HG02970 (cell line): ENCODE measurements around the gene TGFB2.

Experiments used
- ATAC-seq: cut with Tn5 transposase; IDR thresholded peaks from one replicate; pipeline ENCODE4 v1.9.1; 2021; ENCODE audit warnings: mild to moderate bottlenecking, moderate library complexity, moderate number of reproducible peaks; ENCODE audit not compliant: unreplicated experiment, low FRiP score

The TGFB2 gene

DNA sequence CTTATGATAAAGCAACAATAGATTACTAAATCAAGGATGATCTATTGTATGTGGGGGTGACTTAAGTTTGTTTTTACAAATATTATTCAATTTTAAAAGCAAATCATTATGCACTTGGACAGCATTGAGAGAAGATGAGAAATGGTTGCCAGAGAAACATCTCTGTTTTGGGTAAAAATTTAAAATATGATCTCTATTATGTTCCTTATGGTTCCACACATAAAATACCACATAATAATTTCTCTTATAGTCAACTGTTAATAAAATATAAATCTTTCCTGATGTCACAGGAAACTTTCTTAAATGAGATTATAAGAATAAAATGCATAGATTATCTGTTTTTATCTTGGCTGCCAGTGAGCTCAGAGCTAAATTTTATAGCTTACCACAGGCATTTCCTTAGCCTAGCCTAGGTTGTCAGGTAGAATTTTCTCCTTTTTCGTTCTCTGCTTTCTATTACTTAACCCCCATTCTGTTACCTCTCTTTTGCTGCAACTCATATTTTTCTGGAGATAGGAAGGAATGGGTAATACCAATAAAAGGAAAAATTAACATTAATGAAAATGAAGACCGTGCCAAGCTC, 109.7 kb downstream of the TGFB2 start:
- ATAC-seq, result no peak

DNA sequence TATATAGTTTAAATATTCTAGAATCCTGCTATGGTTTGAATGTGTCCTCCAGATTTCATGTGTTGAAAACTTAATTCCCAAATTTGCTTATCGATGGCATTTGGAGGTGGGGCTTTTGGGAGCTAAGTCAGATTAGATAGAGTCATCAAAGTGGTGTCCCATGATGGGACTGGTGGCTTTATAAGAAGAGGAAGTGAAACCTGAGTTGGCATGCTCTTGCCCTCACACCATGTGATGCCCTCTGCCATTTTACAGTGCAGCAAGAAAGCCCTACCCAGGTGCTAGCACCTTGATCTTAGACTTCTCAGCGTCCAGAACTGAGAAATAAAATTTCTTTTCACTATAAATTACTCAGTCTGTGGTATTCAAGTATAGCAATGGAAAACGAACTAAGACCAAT, 111.3 kb downstream of the TGFB2 start:
- no peak for ATAC-seq

DNA sequence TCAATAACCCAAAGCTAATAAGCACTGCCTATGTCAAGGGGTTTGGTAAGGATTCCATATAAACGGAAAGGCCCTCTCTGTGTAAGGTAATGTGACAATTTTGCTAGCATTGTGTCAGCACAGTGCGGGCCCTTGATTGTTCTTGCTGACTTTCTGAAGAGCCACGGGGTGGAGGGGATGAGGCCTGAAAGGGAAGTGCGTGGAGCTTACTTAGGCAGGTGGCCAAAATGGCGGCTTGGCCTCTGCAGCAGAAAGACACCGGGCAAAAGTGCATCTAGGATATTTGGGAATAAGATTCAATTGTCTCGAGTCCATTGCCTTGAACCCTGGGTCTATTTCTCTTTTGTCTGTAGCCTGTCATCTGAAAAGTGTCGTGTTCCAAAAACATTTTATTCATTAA, 114.3 kb downstream of the TGFB2 start:
- no peak for ATAC-seq

DNA sequence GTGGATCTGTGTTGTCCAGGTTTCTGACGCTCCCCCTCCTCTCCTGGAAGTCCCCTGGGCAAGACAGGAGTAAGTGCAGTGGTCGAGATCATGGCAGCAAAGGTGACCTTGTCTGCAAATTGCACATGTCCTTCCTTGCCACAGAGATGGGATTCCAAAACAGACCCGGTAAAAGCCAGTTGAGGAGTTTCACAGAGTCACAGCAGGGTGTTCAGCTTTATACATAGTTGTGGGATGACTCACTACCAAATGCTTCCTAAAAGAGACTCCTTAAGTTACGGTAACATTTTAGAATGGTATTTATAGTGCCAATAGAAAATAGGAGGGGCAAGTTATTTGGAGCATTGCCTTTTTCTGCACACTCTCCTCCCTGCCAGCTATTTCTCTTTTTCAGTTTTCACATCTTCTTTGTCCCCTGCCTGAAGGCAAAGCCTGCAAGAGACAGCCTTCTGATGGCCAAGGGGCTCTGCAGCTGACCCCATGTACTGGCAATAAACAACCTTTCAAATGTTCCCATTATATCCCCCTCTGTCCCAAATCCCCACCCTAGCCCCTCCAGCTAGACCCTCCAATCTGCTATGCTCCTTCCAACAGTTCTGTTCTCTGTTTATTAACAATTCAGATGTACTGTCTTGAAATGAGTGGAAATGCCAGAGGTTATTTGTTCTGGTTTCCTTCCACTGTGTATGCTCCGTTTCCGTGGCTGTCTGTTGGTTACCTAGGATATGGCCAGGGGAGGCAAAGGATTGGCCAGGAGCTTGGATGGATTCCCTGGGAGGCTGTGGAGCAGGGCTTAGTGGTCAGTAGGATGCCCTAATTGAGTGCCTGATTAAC, 115.0 kb downstream of the TGFB2 start:
- no peak for ATAC-seq

DNA sequence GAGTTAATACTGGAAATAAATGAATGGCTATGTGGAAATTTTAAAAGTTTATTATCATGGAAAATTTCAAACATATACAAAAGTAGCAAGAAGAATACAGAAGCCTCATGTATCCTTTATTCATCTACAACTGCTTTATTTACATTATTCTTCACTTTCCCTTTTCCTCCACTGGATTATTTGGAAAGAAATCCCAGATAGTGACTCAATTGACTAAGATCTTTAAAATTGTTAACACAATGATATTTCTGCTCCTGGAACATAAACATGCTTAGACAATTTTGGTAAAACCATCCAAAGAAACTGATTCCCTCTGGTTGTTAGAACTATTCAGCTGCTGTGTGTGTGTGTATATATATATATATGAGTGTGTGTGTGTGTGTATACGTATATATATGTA, 116.2 kb downstream of the TGFB2 start:
- no peak for ATAC-seq

DNA sequence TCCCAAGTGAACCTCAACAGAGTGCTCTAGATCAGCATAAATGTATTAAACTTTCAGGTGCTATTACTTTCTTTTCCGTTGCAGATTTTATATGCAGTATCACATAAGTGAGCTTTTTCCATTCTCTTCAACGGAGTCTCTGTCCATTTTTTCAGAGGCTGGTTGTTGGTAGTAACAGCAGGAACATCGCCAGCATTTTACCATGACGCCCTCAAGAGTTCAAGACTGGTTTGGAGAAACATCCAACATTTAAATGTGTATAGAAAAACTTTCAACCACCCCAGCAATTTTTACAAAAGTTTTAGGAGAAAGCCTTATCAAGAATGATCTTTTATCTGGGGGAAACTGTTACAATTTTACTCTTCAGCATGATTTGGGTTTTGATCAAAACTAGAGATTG, 117.0 kb downstream of the TGFB2 start:
- ATAC-seq, result no peak

DNA sequence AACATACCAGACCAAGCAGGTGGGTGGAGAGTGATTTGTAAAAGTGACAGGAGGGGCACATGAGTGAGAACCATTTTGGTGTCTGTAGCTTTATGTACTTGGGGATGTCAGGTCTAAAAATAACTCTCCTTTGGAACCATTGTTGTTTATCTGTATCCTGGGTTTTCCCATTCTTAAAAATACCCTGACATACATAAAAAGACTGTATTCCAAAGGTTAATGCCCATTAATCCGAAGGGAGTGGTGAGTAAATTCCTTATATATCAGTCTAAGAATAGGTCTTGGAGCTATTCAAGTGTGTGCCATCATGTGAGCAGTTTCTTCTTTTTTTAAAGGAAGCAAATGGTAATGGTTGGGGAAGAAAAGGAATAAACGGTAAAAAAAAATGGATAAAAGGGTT, 117.5 kb downstream of the TGFB2 start:
- ATAC-seq, result no peak

DNA sequence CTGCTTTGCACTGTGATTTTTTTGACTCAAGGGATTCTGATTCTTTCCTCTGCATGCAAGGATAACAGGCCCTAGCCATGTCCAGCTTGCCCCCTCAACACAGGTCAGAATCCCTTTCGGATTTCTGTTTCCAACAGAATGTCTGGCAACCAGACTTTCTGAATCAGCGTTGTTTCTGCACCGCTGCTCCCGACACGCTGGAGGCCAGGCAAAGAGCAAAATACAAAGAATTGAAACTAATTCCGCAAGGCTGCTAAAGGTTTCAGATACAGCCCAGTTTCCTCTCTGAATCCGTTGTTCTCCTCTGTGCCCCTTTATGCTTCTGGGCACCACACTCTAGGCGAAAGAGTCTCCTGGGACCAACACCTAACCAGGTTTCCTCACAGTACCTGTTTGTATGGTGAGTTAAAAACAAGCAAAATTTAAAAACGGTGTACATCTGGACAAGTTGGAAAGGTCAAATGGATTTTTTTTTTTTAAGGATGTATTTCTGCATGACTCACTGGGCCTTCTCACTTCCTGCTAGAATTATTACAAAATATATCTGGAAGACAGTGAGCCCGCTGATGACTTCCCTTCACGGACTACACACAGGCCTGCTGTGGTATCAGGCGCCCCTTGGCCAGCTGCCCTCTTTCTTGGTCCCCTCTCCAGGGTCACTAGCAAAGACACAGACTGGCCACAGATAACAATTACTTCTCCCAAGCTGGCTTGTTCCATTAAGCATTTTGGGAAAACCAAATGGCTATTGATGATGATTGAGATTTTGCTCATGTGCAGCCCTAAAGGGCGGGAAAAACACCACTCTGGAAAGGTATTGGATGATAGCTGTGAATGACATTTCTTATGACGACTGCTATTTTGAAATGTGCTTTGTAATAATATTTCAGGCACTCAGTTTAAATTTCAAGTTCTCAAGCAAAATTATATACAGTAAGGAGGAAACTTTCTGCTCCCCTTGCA, 118.3 kb downstream of the TGFB2 start:
- no peak for ATAC-seq

DNA sequence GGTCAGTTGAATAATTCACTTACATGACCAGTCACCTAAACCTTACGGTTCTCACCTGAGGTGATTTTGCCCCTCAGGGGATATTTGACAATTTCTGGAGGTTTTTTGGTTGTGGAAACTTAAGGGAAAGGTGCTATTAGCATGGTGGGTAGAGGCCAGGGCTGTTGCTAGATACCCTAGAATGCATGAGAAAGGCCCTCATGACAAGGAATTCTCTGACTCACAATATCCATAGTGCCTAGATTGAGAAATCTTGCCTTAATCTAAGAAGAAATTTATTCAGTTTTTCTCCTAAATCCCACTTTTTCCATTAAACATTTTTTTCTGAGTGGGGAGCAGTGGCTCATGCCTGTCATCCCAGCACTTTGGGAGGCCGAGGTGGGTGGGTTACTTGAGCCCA, 119.7 kb downstream of the TGFB2 start:
- no peak for ATAC-seq

DNA sequence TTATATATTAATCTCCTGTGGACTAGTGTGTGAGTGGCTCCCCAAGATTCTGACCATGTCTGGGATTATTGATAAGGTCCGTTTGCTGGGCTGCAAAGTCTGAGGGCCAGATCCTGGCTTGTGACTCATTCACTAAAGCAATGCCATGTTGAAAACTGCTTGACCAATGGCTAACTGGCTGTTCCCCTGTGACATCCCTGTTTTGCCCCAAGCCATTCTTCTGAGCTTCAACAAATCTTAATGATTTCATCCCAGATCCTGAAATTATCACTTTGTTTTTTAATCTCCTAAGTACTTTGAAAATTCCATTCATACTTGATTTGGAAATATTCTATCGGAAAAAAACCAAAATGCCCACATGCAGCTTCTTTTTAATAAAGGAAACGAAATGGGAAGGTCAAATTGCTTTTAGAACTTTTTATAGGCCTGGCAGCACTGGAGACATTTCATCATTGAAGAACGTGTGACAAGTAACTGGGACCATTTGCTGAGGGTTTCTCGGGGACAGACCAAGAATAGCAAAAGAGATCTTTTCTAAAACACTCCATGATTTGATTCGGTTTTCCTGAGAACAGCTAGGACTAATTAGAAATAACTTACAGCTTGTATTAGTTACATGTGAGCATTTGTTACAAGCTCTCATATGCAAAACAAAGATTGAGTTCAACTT, 121.3 kb downstream of the TGFB2 start:
- ATAC-seq, result no peak

DNA sequence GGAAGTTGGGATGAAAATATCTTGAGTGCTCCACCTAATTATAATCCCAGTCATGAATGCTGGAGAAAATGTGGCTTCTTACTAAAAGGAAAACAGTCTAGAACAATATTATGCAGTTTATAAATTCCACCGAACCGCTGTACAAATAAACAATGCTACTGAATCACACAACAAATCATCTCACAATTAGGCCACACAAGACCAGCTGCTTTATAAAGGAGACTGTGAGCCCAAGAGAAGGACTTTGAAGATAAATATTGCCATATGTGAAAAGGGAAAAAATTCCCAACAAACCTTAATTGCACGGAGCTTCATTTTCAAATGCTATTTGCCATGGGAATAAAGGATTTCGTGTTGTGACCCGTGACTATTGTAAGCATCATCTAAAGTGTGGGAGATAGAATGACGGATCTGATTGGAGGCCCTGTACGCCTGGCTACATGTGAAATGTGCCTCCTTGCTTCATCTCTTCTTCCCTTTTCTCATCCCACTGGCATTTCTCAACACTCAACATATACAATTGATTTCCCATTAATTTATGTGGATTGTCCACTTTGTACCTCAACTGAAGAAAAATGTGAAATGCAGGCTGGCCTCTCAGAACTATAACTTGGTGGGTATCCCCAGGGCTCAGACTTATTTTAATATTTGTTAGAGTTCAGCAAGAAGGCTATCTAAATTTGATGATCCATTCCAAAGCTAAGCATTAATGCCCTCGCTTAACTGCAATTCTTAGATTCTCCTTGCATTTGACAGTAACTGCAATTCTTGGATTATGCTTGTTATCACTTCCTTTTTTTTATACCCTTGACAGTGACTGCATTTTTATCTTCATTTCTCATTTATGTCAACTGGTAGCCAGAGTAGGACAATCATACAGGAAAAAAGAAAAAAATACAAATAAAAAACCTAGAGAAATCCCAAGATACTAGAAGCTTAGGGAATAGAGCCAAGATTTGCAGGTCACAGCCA, 122.3 kb downstream of the TGFB2 start:
- no peak for ATAC-seq

DNA sequence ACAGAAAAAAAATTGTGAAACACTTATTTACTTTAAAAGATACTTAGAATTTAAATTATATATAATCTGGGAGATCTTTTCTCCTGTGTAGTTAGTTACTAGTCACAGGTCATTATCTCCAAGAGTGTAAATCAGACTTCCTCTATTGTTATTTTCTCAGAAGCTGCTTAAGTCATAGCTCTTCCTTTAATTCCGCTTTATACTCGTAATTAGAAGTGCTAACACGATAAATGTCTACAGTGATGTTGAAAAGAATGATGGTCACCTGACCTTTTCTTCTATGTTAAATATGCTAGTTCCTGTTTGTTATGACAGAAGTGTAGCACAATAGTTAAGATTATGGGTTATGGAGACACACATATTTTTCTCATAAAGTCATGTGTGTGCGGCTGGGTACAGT, 123.6 kb downstream of the TGFB2 start:
- no peak for ATAC-seq

DNA sequence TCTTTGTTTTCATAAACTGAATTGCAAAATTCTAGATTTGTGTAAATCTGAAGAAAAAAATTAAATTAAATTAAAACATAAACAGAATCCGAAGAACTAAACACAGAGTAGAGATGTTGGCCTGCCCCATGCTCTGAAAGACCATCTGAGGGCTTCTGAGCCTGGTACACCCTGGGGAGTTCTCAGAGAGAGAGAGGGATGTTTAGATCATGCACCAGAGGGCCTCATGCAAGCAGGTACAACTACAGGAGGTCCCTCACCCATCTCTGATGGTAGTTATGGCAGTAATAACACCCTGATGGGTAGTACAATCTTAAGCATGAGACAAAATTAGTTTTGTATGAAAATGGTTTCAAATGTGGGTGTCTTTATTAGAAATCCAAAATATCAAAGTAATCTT, 127.7 kb downstream of the TGFB2 start:
- no peak for ATAC-seq

DNA sequence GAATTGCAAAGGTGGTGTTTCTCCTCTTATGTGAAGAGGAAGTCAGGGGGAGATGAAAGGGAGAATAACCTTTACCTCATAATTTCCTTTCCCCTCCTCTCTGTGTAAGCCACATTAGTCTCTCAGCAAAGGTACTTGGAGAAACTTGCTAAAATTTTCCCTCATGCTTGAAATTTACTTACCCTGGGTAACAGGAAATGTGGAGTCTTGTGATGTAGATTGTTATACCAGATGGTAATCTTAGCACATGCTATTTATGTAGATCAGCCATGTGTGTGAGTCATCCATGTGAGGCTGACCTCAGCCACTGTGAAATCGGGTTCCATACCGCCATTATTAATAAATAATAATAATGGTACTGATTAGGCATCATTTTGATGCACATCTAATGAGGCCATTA, 128.4 kb downstream of the TGFB2 start:
- ATAC-seq, result no peak

DNA sequence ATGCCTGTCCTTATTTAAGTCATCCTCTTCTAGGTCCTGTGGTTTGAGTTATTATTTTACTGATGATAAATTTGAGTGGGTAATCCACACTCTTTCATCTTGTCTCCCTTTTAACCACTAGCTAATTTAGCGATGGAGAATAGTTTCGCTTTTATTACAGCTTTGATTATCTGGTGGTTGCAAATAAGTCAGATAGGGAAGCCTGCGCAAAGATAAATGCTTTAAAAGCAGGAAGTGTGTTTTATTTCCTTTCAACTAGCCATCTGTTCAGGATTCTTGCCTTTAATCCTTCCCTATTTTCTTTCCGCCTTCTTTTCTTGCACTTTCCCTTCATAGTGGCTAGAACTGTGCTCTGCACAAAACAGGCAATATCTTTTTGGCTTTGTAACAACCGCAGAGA, 129.0 kb downstream of the TGFB2 start:
- no peak for ATAC-seq

DNA sequence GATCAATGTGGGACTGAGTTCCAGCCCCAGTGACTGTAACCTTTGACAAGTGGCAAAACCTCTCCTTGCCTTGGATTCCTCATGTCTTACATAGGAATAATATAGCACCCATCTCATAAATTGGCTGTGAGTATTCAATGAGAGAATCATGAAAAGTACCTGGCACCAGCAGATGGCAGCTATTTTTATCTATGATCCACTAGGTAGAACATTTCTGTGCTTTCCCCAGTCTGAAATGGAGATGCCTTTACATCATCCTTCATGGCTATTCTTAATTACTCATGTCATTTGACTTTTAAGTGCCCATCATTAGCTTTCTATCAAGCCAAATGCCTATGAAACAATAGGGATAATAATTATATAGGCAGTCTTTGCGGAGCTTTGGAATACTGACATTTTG, 130.1 kb downstream of the TGFB2 start:
- ATAC-seq, result no peak

DNA sequence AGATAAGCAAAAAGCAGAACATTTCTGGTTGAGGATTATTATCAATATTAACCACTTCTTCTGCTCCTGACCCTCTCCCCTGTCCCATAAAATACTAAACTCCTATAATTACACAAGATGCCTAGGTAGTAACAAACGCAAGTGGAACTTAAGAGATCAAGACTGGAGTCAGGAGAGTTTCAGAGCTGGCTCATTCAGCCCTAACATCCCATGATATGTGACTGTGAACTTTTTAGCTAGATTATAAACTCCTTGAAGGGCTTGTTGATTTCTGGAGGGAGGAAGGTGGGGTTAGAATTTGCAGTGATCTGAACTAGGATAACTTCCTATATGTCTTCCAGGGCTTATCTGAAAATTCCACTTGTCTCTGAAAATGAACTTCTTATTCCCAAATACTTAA, 130.6 kb downstream of the TGFB2 start:
- ATAC-seq, result no peak

DNA sequence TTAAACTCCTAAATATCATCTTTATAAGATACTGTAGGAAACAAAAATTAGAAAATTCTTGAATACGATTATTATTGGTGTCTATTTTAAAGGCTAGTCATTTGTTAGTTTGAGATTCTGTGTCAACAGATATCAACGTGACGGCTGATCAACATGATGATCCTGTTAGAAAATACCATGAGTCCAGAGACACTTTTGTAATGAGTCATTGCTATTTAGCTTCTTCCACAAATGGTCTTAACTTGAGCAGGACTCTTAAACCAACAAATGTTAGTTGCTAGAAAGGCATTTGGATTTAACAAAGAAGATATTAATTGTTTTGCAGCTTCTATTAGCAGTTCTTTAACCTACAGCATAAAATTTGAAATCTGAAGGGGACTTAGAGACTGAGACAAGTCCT, 131.2 kb downstream of the TGFB2 start:
- no peak for ATAC-seq

DNA sequence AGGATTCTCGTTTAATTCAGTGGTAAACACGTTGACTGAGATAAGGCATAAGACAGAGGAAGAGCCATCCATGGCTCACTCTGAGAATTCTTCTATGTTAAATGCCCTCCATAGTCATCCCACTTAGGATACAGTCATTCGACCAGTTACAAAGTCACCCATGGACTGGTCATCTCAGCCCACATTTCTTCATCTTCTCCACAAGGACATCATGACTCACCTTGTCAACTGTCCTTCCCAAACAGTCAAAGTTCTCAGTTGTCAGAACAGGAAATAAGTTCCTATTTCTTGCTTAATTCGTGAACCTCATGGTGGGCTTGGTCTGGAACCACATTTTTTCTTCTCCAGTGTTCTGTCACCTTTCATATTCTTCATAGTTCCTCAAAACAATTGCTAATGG, 133.2 kb downstream of the TGFB2 start:
- ATAC-seq, result no peak
